DOHH2 (cell line): ENCODE results near the gene RSAD2.
A peak's percentile ranks its signal among the peaks of the same experiment; 100 is the strongest.

ENCODE experiments used
- H3F3A ChIP-seq: fragments of 200-600 bp; sonication (generic), shearing (Covaris generic); 2 replicates; pipeline ENCODE4 v1.6.0; 2016; ENCODE audit warnings: antibody characterized with exemption, mild to moderate bottlenecking; ENCODE audit not compliant: control insufficient read depth, insufficient read depth
- H3K27ac ChIP-seq: fragments of 200-600 bp; sonication (generic); 2 replicates; pipeline ENCODE4 v1.5.1; 2014; ENCODE audit warnings: low read depth, mild to moderate bottlenecking, low read length, moderate library complexity
- H3K27me3 ChIP-seq: fragments of 200-600 bp; sonication (generic); 2 replicates; pipeline ENCODE4 v1.6.1; 2014; ENCODE audit warnings: mild to moderate bottlenecking, low read length, mixed read lengths; ENCODE audit not compliant: control insufficient read depth
- H3K36me3 ChIP-seq: fragments of 200-600 bp; sonication (generic); 2 replicates; pipeline ENCODE4 v1.6.1; 2014; ENCODE audit warnings: mild to moderate bottlenecking, low read length, moderate library complexity, mixed read lengths; ENCODE audit not compliant: control insufficient read depth
- H3K4me1 ChIP-seq: fragments of 200-600 bp; sonication (generic); 2 replicates; pipeline ENCODE4 v1.6.1; 2014; ENCODE audit warnings: mild to moderate bottlenecking, low read length, mixed read lengths; ENCODE audit not compliant: control insufficient read depth
- H3K4me2 ChIP-seq: fragments of 200-600 bp; sonication (generic); 2 replicates; pipeline ENCODE4 v1.6.0; 2014; ENCODE audit warnings: mild to moderate bottlenecking, low read length, moderate library complexity
- H3K4me3 ChIP-seq: fragments of 200-600 bp; sonication (generic); 2 replicates; pipeline ENCODE4 v1.5.1; 2014; ENCODE audit warnings: mild to moderate bottlenecking, low read length, mixed read lengths
- H3K79me2 ChIP-seq: fragments of 200-600 bp; sonication (generic); 2 replicates; pipeline ENCODE4 v1.6.1; 2014; ENCODE audit warnings: mild to moderate bottlenecking, low read length, mixed read lengths; ENCODE audit not compliant: control insufficient read depth
- H3K9me2 ChIP-seq: fragments of 200-600 bp; sonication (generic); replicated peaks from 2 replicates; pipeline ENCODE4 v1.6.1; 2014; ENCODE audit warnings: mild to moderate bottlenecking, low read length, mixed read lengths; ENCODE audit not compliant: control insufficient read depth
- H3K9me3 ChIP-seq: fragments of 200-600 bp; sonication (generic); 2 replicates; pipeline ENCODE4 v1.6.1; 2014; ENCODE audit warnings: antibody characterized with exemption, low read length, mixed read lengths; ENCODE audit not compliant: control insufficient read depth, insufficient read depth
- H4K20me1 ChIP-seq: fragments of 200-600 bp; sonication (generic); 2 replicates; pipeline ENCODE4 v1.6.0; 2014; ENCODE audit warnings: low read depth, mild to moderate bottlenecking, antibody characterized with exemption, low read length, moderate library complexity; ENCODE audit not compliant: control insufficient read depth, insufficient read depth
- CTCF ChIP-seq: fragments of 200-600 bp; sonication (generic); IDR thresholded peaks from one replicate; pipeline ENCODE4 v1.5.1; 2014; ENCODE audit warnings: antibody characterized with exemption, mild to moderate bottlenecking, low read depth, low read length; ENCODE audit not compliant: poor library complexity, severe bottlenecking
- EZH2phosphoT487 ChIP-seq: fragments of 200-600 bp; sonication (generic); IDR thresholded peaks from 2 replicates; pipeline ENCODE4 v1.6.1; 2017; ENCODE audit warnings: borderline replicate concordance, mild to moderate bottlenecking, antibody characterized with exemption, low read length, moderate library complexity, mixed read lengths

Gene RSAD2

GRCh38 chr2:6877402-6878304 lies at the start of gene RSAD2:
Gene RSAD2 (plus strand): TSS chr2:6877777. CDS start chr2:6877801, 24 bp downstream.
- H3K4me2 ChIP-seq = peak within 1 kb of the TSS; percentile 49
- H3K4me1 ChIP-seq = peaks cover 19% of the 10 kb centered on the region
- H3K4me3 ChIP-seq = peak within 1 kb of the TSS; percentile 37

GRCh38 chr2:6828299-6828584 lies 49.3 kb upstream of the RSAD2 start:
- no peak for TF ChIP-seq EZH2phosphoT487
- TF ChIP-seq CTCF = peak; percentile 47
- no peaks in the 10 kb centered on the region for H3K36me3 ChIP-seq
- peaks cover 50% of the 10 kb centered on the region for H3K4me1 ChIP-seq
- peak overlapping the region; percentile 25 for H3K4me3 ChIP-seq
- no peaks in the 10 kb centered on the region for H4K20me1 ChIP-seq
- no peaks in the 10 kb centered on the region for H3K9me2 ChIP-seq
- H3K4me2 ChIP-seq = peak overlapping the region; percentile 58
- no peaks in the 10 kb centered on the region for H3K27me3 ChIP-seq
- no peaks in the 10 kb centered on the region for H3K79me2 ChIP-seq
- peaks cover 8% of the 10 kb centered on the region; the same call in 1 of the 2 replicates for H3F3A ChIP-seq
- peak overlapping the region; percentile 53 for H3K27ac ChIP-seq
- H3K9me3 ChIP-seq = peaks cover 16% of the 10 kb centered on the region; the same call in 1 of the 2 replicates

More at GRCh38 chr2:6877402-6878304, at the start of gene RSAD2:
- Histone ChIP-seq H3K27me3 (peaks cover 3% of the 10 kb centered on the region; the same call in 1 of the 2 replicates), H4K20me1 (no peaks in the 10 kb centered on the region), H3K9me2 (no peaks in the 10 kb centered on the region), H3K27ac (no peak within 1 kb of the TSS), H3K79me2 (no peaks in the 10 kb centered on the region), H3K36me3 (no peaks in the 10 kb centered on the region), H3F3A (0 out of 2 replicates have a peak, but pooled peaks cover under 1% of the 10 kb centered on the region), H3K9me3 (peaks cover 9% of the 10 kb centered on the region; the same call in 1 of the 2 replicates)
- TF ChIP-seq EZH2phosphoT487 = no peak
- TF ChIP-seq CTCF = no peak

- Histone ChIP-seq H3K27me3 (no peaks in the 10 kb centered on the region), H3K4me3 (no peak overlapping the region), H3K36me3 (no peaks in the 10 kb centered on the region), H4K20me1 (no peaks in the 10 kb centered on the region), H3K4me2 (no peak overlapping the region), H3F3A (peaks cover 6% of the 10 kb centered on the region; the same call in 1 of the 2 replicates), H3K27ac (no peak overlapping the region), H3K9me2 (no peaks in the 10 kb centered on the region), H3K4me1 (peaks cover 20% of the 10 kb centered on the region), H3K79me2 (no peaks in the 10 kb centered on the region), H3K9me3 (peaks cover 13% of the 10 kb centered on the region; the same call in 1 of the 2 replicates)
- no peak for TF ChIP-seq CTCF
- no peak for TF ChIP-seq EZH2phosphoT487
These were observed 46.3 kb upstream of the RSAD2 start for GRCh38 chr2:6831229-6831628.
